Lung (tissue), 12 donors: ENCODE data around the gene C3orf22. TPM values are rescaled to one million over a fixed set of nuclear protein-coding genes. Genes with fewer than 3 reads are reported as not detected.

Experiments used
- ATAC-seq: fragments of 200-7000 bp; cut with Tn5 transposase; one replicate; pipeline ENCODE4 v1.9.1; 2020; ENCODE audit warnings: moderate number of reproducible peaks; ENCODE audit not compliant: insufficient read depth, low FRiP score
- DNase-seq, 3 donors: peaks; one replicate each; pipeline ENCODE4 v3.0.0-alpha.2; 2013 to 2017
- H3K27ac ChIP-seq, 2 donors: one replicate each; pipeline ENCODE4 v1.5.1; 2013; ENCODE audit warnings: mild to moderate bottlenecking in 2 of 2, moderate library complexity in 2 of 2, control low read depth in 1 of 2, inconsistent platforms in 1 of 2, low read depth in 1 of 2, low read length in 1 of 2
- H3K27me3 ChIP-seq, 3 donors: one replicate each; pipeline ENCODE4 v1.5.1; 2013; ENCODE audit warnings: low read length in 2 of 3; ENCODE audit not compliant: control insufficient read depth in 3 of 3, insufficient read depth in 3 of 3
- H3K36me3 ChIP-seq, 4 donors: one replicate each; pipeline ENCODE4 v1.5.1; 2013; ENCODE audit warnings: low read length in 4 of 4, mild to moderate bottlenecking in 1 of 4, moderate library complexity in 1 of 4; ENCODE audit not compliant: control insufficient read depth in 4 of 4, insufficient read depth in 4 of 4
- H3K4me1 ChIP-seq, 5 donors: one replicate each; pipeline ENCODE4 v1.5.1; 2013; ENCODE audit warnings: low read length in 5 of 5, mild to moderate bottlenecking in 2 of 5, moderate library complexity in 1 of 5; ENCODE audit not compliant: control insufficient read depth in 5 of 5, insufficient read depth in 5 of 5
- H3K4me3 ChIP-seq: one replicate; pipeline ENCODE4 v1.5.1; 2013; ENCODE audit warnings: mild to moderate bottlenecking, control low read depth, moderate library complexity
- H3K9ac ChIP-seq, 2 donors: one replicate each; pipeline ENCODE4 v1.5.1; 2013; ENCODE audit warnings: low read length in 2 of 2, control low read depth in 1 of 2; ENCODE audit not compliant: insufficient read depth in 1 of 2
- H3K9me3 ChIP-seq, 4 donors: one replicate each; pipeline ENCODE4 v1.5.1; 2013; ENCODE audit warnings: low read length in 3 of 4, mild to moderate bottlenecking in 1 of 4, moderate library complexity in 1 of 4; ENCODE audit not compliant: control insufficient read depth in 4 of 4, insufficient read depth in 3 of 4
- WGBS, 2 donors: extraction: QIAGEN DNeasy Blood & Tissue Kit; methylation state at CpG; one replicate each; pipeline ENCODE4 v1.1.7; 2013; 5-methylcytosine and 5-hydroxymethylcytosine counted together
- polyA plus RNA-seq, 2 donors: library from polyadenylated mRNA; stranded (reverse); fragments of 200-250 nt; gene quantifications; one replicate each; pipeline ENCODE4 v1.2.1, GENCODE V29; 2013
- total RNA-seq, 2 donors: library from RNA; depleted of rRNA in 1 of 2; stranded (reverse); fragments of >200 nt in 1 of 2; gene quantifications; one replicate each; pipeline ENCODE4 v1.2.1, GENCODE V29; 2014 to 2021
- TF ChIP-seq, protein P1 (sequence below): IDR thresholded peaks from 2 replicates; pipeline ENCODE4 v1.5.1; 2012; ENCODE audit warnings: mild to moderate bottlenecking; ENCODE audit errors: control extremely low read depth, extremely low read depth
- donor health status: control.
- donor health status: control.
- donor health status: Bipolar disorder and iron deficiency.
- donor health status: healthy.
- donor health status: DM: yes; HTN: yes; CAD: no.

C3orf22 gene
- total and polyA plus RNA-seq, 4 donors = 0.28 TPM; not detected in 3

DNA sequence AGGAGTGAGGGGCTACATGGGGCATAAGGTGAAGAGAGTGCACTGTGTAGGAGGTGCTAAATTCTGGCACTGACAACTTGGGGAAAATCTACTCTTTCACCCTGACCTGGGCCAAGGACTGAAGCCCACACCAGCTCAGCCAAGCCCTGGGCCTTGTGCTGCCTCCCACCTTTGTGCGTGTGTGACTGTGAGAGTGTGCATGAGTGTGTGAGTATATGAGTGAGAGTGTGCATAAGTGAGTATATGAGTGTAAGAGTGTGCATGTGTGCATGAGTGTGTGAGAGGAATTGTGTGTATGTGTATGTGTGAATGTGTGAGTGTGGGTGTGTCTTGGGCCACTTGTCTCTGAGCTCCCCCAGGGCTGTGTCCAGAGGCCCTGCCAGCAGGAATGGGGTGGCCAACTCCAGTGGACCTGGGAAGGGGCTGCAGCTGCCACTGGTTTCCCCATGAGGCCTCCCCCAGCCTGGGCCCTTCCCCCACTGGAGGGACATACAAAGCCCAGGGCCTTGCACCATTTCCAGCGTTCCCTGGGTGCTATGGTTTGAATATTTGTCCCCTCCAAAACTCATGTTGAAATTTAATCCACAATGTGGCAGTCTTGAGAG is 15.2 kb downstream of the C3orf22 start:
- peaks cover 0 to 5% (median 0%) of the 10 kb centered on the region in 5 donors for H3K4me1 ChIP-seq
- H3K27me3 ChIP-seq = peaks cover 7 to 32% (median 10%) of the 10 kb centered on the region in 3 donors
- ATAC-seq (no peak), DNase-seq (peak in 1 of 3 donors; percentile 5)
- peaks cover 0 to 1% (median 0%) of the 10 kb centered on the region in 4 donors for H3K9me3 ChIP-seq
- no peak overlapping the region for H3K4me3 ChIP-seq
- H3K27ac ChIP-seq = no peak overlapping the region
- H3K9ac ChIP-seq = no peak overlapping the region
- H3K36me3 ChIP-seq = no peaks in the 10 kb centered on the region
- WGBS, 2 donors = 79 to 83% methylated on average over 2 of the region's 2 CpGs
- TF ChIP-seq, protein P1, sequence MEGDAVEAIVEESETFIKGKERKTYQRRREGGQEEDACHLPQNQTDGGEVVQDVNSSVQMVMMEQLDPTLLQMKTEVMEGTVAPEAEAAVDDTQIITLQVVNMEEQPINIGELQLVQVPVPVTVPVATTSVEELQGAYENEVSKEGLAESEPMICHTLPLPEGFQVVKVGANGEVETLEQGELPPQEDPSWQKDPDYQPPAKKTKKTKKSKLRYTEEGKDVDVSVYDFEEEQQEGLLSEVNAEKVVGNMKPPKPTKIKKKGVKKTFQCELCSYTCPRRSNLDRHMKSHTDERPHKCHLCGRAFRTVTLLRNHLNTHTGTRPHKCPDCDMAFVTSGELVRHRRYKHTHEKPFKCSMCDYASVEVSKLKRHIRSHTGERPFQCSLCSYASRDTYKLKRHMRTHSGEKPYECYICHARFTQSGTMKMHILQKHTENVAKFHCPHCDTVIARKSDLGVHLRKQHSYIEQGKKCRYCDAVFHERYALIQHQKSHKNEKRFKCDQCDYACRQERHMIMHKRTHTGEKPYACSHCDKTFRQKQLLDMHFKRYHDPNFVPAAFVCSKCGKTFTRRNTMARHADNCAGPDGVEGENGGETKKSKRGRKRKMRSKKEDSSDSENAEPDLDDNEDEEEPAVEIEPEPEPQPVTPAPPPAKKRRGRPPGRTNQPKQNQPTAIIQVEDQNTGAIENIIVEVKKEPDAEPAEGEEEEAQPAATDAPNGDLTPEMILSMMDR = no peak

- no peak overlapping the region for H3K27ac ChIP-seq
- H3K9me3 ChIP-seq = peaks cover 0 to 1% (median 0%) of the 10 kb centered on the region in 4 donors
- H3K27me3 ChIP-seq = peaks cover 7 to 30% (median 10%) of the 10 kb centered on the region in 3 donors
- DNase-seq = peak in 1 of 3 donors; percentile 8
- peaks cover 0 to 5% (median 0%) of the 10 kb centered on the region in 5 donors for H3K4me1 ChIP-seq
- no peak overlapping the region for H3K9ac ChIP-seq
- H3K36me3 ChIP-seq = no peaks in the 10 kb centered on the region
- ATAC-seq = no peak
- WGBS, 2 donors = 72 to 88% methylated on average over 57 of the region's 57 CpGs
- H3K4me3 ChIP-seq = no peak overlapping the region
- TF ChIP-seq, protein P1 = no peak
Measured at GRCh38 chr3:126542340-126543241, 16.1 kb downstream of the C3orf22 start.

DNA sequence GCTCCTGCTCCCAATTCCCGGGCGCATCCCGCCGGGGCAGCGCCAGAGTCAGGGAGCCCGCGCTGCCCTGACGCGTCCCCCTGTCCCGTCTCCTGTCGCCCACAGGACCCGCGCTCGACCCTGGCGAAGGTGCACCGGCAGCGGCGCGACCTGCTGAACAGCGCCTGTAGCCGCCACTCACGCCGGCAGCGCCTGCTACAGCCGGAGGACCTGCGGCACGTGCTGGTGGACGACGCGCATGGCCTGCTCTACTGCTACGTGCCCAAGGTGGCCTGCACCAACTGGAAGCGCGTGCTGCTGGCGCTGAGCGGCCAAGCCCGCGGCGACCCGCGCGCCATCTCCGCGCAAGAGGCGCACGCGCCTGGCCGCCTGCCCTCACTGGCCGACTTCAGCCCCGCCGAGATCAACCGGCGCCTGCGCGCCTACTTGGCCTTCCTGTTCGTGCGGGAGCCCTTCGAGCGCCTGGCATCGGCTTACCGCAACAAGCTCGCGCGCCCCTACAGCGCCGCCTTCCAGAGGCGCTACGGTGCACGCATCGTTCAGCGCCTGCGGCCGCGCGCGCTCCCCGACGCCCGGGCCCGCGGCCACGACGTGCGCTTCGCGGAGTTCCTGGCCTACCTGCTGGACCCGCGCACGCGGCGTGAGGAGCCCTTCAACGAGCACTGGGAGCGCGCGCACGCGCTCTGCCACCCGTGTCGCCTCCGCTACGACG is 16.9 kb downstream of the C3orf22 start:
- H3K27ac ChIP-seq = no peak overlapping the region
- WGBS, 2 donors = 52 to 82% methylated on average over 101 of the region's 101 CpGs
- DNase-seq = peak in 2 of 3 donors; percentile 17 to 36

More for the DNA sequence above, 16.9 kb downstream of the C3orf22 start:
- Histone ChIP-seq H3K9ac (no peak overlapping the region), H3K4me3 (no peak overlapping the region), H3K4me1 (peaks cover 0 to 5% (median 0%) of the 10 kb centered on the region in 5 donors), H3K27me3 (peaks cover 7 to 28% (median 10%) of the 10 kb centered on the region in 3 donors), H3K36me3 (no peaks in the 10 kb centered on the region), H3K9me3 (peaks cover 0 to 1% (median 0%) of the 10 kb centered on the region in 4 donors)
- no peak for ATAC-seq
- TF ChIP-seq, protein P1 = no peak
